Raji (cell line): ENCODE data around the gene HDGFL2.

Source experiments
- POLR2A ChIP-seq: IDR thresholded peaks from 2 replicates; pipeline ENCODE4 v1.6.1; 2011; ENCODE audit warnings: low read depth, low read length, control low read depth; ENCODE audit not compliant: insufficient read depth

HDGFL2 gene

DNA sequence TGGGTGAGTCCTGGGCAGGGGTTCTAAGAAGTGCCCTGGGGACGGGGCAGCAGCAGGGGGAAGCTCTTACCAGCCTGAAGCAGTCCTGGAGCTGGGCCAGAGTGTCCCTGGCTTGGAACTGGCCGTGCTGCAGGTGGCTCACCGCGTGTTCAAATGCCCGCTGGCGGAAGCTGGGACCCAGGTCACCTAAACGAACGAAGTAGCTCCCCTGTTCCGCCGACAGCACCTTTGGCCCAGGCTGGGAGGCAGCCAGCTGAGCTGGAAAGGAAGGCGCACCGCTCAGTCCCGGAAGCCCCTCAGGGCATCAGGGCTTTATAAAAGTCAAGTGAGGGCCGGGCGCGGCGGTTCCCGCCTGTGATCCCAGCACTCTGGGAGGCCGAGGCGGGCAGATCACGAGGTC, 36.6 kb downstream of the HDGFL2 start:
- TF ChIP-seq POLR2A, result no peak

DNA sequence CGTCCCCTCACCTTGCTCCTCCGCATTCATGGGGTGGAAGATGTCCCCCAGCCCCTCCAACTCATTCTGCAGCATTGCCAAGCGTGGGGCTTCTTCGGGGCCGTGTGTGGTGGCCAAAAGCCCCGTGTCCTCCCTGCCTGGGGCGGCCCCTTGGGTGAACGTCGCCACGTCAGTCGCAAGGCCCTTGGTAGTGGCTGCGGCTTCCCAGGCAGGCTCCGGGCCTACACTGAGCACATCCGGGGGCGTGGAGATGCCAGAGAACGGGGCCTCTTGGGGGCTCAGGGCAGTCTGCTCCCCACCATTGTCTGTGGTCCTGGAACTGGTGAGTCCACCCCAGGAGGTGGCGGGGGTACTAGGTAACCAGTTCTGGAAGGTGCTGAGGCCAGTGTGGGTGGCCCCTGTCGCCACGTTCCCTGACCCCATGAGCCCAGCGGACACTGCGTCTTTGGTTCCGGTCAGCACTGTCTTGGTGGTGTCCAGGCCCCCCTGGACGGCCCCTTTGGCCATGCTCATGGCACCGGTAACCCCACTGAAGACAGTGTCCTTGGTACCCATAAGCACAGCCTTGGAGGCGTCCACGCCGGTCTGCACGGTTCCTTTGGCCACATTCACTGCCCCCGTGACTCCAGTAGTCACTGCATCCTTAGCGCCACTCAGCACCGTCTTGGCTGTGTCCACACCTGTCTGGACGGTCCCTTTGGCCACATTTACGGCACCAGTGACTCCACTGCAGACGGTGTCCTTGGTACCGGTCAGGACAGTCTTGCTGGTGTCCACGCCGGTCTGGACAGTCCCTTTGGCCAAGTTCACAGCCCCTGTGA, 38.5 kb downstream of the HDGFL2 start:
- no peak for TF ChIP-seq POLR2A

DNA sequence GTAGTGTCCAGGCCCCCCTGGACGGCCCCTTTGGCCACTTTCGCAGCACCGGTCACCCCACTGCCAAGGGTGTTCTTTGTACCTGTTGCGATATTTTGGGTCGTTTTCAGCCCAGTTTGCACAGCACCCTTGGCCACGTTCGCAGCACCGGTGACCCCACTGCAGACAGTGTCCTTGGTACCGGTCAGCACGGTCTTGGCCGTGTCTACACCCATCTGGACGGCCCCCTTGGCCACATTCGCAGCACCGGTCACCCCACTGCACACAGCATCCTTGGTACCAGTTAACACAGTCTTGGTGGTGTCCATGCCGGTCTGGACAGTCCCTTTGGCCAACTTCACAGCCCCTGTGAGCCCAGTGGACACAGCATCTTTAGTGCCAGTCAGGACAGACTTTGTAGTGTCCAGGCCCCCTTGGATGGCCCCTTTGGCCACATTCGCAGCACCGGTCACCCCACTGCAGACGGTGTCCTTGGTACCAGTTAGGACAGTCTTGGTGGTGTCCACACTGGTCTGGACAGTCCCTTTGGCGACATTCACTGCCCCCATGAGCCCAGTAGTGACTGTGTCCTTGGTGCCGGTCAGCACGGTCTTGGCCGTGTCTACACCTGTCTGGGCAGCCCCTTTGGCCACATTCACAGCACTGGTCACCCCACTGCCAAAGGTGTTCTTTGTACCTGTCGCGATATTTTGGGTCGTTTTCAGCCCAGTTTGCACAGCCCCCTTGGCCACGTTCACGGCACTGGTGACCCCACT, 39.4 kb downstream of the HDGFL2 start:
- no peak for TF ChIP-seq POLR2A

DNA sequence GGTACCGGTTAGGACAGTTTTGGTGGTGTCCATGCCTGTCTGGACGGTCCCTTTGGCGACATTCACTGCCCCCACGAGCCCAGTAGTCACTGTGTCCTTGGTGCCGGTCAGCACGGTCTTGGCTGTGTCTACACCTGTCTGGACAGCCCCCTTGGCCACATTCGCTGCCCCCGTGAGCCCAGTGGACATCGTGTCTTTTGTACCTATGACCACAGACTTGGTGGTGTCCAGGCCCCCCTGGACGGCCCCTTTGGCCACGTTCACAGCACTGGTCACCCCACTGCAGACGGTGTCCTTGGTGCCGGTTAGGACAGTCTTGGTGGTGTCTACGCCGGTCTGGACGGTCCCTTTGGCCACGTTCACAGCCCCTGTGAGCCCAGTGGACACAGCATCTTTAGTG, 40.0 kb downstream of the HDGFL2 start:
- no peak for TF ChIP-seq POLR2A

DNA sequence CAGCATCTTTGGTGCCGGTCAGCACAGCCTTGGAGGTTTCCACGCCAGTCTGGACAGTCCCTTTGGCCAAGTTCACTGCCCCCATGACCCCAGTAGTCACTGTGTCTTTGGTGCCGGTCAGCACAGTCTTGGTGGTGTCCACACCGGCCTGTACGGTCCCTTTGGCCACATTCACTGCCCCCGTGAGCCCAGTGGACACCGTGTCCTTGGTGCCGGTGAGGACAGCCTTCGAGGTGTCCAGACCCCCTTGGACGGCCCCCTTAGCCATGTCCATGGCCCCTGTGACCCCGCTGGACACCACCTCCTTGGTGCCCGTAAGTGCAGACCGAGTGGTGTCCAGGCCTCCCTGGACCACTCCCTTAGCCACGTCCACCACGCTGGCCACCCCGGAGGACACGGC, 41.2 kb downstream of the HDGFL2 start:
- TF ChIP-seq POLR2A, result no peak

DNA sequence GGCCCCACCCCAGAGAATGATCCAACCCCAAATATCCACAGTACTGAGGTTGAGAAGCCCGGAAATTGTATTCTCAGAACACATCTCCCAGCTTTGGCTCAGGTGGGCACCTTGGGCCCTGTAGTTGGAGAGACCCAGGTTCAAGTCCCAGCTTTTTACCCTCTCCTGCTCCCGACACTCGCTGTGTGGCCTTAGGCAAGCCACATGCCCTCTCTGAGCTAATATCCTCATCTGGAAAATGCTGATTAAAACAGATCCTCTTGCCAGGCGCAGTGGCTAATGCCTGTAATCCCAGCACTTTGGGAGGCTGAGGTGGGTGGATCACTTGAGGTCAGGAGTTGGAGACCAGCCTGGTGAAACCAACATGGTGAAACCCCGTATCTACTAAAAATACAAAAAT, 43.6 kb downstream of the HDGFL2 start:
- no peak for TF ChIP-seq POLR2A

DNA sequence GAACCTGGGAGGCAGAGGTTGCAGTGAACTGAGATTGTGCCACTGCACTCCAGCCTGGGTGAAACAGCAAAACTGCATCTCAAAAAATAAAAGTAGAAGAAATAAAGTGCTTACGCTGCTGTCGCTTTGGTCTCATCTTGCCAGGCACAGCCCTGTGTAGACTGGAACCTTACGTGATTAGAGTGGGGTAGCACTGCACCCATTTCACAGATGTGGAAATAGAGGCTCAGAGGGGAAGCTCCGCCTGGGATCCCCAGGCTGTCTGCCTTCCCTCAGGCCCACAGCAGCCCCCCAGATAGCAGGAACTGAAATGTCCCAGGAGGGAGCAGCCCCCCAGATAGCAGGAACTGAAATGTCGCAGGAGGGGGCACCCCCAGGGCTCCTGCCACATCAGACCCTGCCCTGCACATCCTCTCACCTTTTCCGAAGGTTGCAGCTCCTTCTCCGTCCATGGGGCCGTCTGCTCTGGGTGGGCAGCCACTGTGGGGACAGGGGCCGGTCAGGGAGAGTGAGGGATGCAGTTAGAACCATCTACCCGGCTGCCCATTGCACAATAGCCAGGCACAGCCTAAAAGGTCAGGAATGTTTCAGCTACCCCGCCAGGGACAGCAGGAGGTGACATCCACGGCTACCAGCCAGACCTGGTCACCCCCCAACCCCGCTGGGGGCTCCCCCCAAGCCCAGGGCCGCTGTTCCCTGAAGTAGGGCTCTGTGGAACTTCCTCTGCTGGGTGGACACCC, 44.3 kb downstream of the HDGFL2 start:
- TF ChIP-seq POLR2A, result no peak

DNA sequence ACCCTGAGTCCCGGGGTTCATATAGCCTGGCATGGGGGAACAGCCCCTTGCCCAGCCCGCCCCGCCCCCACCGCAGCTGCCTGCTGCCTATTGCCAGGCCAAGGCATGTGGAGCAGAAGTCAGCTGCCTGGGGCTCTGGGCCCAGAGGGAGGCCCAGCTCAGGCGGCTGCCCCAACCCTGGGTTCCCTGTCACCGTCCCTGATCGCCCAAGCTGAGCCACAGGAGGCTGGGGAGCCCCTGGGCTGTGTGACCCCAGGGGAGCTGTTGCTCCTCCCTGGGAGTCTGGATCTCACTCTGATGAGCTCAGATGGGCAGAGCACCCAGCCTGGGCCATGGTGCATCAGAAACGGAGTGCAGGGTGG, 44.8 kb downstream of the HDGFL2 start:
- TF ChIP-seq POLR2A, result no peak

DNA sequence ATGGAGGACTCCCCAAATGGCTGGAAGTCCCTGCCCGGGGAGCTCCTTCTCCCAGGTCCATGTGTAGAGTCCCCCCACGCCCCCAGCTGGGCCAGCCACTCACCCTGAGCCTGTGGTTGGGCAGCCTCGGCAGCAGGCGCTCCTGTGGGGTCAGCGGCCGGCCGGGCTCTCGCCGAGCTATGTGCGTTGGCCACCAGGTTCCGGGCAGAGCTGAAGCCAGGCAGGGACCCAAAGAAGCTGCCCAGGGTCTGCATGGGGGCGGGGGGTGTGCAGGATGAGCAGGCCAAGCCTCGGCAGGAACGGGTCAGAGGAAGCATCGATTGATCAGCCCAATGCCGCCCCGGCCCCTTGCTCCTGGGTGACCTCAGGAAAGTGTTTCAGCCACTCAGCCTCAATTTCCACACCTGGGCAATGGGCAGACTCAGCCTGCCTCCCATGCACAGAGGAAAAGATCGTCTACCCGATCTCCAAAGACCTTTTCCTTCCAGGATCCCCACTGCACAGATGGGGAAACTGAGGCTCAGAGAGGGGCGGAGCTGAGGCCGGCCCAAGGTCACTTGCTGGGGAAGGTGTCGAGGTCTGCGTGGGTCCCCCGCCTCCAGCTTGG, 45.5 kb downstream of the HDGFL2 start:
- TF ChIP-seq POLR2A, result no peak

DNA sequence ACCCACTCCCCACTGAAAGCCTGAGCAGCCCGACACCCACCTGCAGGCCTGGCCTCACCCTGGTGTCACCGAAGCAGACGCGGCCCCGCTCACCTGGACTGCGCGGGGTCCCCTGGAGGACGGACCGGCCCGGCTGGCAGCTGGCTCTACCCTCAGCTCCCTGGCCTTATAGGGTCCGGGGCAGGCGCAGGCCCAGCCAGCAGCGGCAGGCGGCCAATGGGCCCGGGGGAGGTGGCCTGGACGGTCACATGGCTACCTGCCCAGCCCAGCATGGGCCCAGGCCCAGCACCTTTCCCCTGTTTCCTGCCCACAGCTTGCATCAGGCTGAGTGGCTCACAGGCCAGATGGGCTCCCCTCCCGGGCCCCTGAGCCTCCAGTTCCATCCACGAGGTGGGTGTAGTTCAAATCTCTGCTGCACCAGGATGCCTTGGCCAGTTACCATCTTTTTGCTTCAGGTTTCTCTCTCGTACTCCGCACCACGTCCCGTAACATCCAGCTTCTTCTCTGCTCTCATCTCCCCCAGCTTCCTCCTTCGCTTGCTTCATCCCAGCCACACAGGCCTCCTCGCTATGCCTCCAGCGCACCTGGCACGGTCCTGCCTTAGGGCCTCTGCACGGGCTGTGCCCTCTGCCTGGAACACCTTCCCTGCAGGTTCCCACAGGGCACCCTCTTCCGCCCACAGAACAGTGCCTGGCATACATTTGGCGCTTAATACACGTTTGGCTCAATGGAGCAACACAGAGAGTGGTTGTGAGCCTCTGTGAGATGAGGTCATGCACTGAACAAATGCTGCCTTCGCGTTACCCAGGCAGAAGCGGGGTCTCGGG, 46.5 kb downstream of the HDGFL2 start, which contains the start of gene PLIN4:
TSS of gene PLIN4 (minus strand) at position 142 of the 827 bp plus-strand sequence. CDS start 214 bp downstream, outside the sequence.
- TF ChIP-seq POLR2A, result no peak

DNA sequence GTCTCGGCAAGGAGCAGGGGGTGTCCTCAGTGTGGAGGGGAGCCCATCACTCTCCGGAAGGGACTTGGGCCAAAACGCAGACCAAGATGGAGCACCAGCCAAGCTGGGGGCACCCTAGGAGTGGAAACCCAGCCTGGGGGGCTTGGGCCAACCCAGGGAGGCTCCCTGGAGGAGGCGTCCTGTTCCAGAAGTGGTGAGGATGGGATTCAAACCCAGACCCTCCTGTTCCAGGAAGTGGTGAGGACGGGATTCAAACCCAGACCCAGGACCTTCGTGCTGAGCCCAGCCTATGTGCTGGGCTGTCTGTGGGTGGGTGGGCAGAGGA, 47.0 kb downstream of the HDGFL2 start:
- TF ChIP-seq POLR2A, result no peak

DNA sequence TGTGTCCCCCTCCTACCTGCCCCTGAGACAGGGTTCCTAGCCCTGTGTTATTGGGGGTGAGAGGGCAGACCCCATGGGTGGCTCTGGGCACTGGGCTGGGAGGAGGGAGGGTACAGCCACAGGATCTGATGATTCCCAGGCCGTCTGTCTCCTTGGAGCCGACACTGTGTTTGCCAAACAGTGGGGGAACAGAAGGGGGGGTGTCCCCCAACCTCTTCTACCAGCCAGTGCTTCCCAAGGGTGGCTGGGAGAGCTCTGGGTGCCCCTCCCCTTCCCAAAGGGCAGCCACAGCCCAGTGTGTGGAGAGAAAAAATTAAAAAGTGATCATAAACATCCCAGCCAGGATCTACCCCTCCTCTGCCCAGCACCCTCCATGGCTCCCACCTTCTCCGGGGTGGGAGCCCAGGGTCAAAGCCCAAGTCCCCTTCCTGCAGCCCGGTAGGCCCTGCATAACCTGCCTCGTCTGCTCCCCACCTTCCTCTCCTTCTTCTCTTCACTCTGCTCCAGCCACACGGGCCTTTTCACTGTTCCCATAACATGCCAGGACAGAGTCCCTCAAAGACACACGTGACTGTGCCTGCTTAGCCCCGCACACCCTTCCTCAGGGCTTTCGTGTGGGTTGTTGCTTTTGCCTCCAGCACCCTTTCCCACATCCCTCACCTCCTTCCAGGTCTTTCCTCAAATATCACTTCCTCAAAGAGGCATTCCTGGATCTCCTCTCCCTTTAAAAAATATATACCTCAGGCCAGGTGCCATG, 47.6 kb downstream of the HDGFL2 start:
- TF ChIP-seq POLR2A, result no peak

DNA sequence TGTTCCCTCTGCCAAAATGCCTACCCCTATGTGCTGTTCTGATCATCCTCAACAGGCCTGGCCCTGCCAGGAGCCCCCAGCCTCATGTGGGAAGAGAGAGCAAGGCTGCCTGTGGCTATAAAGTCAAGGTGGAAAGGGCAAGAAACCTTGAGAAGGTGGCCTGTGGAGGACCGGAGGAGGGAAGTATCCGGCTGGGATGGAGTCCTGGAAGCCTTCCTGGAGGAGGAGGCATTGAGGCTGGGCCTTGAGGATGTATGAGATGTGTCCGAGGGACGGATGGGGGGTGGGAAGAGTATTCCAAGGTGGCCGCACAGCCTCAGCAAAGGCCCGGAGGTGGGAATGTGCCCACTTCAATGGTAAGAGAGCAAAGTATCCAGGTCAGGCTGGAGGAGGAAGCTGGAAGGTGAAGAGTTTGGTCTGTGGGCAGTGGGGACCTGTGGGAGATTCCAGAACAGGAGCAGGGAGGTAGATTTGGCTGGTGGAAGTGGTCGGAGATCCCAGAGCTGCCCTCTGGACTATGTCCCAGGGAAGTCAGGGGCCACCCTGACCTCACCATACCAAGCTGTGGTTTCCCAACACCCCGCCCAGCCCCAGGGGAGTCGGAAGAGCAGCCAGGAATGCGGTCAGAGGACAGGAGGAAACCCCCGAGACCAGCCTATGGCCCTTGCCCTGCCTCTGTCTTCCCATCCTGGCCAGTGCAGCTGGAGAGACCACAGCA, 49.2 kb downstream of the HDGFL2 start:
- TF ChIP-seq POLR2A, result no peak
